ENCODE results near the gene PSORS1C1. TPM values are rescaled to one million over a fixed set of nuclear protein-coding genes. Genes with fewer than 3 reads are reported as not detected.

PSORS1C1 gene
- total and polyA plus RNA-seq, 2 experiments from 2014 or later, result 1.4 to 4.6 TPM

- no peak for DNase-seq (ENCODE audit: low spot score)
- Histone ChIP-seq H3K9me3 (ENCODE audit: low read depth) (no peaks in the 10 kb centered on the region), H3K36me3 (replicated peaks; ENCODE audit: insufficient read depth, low read depth) (no peaks in the 10 kb centered on the region), H3K79me2 (no peaks in the 10 kb centered on the region), H3K9me2 (replicated peaks; ENCODE audit: insufficient read depth) (no peaks in the 10 kb centered on the region), H3K4me3 (no peak overlapping the region), H3K27me3 (no peaks in the 10 kb centered on the region), H3K4me2 (no peak overlapping the region), H3K4me1 (ENCODE audit: insufficient read depth) (peaks cover 18% of the 10 kb centered on the region), H3K27ac (no peak overlapping the region), H4K20me1 (ENCODE audit: insufficient read depth, poor library complexity, severe bottlenecking) (no peaks in the 10 kb centered on the region), H2AFZ (no peak overlapping the region)
- TF ChIP-seq EZH2 (IDR thresholded peaks at IDR 0.05; ENCODE audit: borderline replicate concordance) (no peak), CTCF (IDR thresholded peaks at IDR 0.05; ENCODE audit: poor library complexity) (no peak), EZH2phosphoT487 (IDR thresholded peaks at IDR 0.05; ENCODE audit: low read depth, severe bottlenecking, unreplicated experiment) (no peak)
- 95% methylated on average over 13 of the region's 13 CpGs for WGBS (ENCODE audit: low lambda C conversion rate, missing lambda C conversion rate)
Observed at GRCh38 chr6:31111712-31112111, 2.9 kb upstream of the PSORS1C1 start.

GRCh38 chr6:31112478-31112877, 2.1 kb upstream of the PSORS1C1 start, which contains the start of gene C6orf15:
Gene C6orf15, minus strand, starts transcription at chr6:31112575. Its CDS starts 20 bp downstream, at chr6:31112555.
- H3K4me3 ChIP-seq, result no peak within 1 kb of the TSS
- no peaks in the 10 kb centered on the region for H3K36me3 ChIP-seq (replicated peaks; ENCODE audit: insufficient read depth, low read depth)
- H3K9me3 ChIP-seq (ENCODE audit: low read depth), result no peaks in the 10 kb centered on the region
- no peak within 1 kb of the TSS for H3K27ac ChIP-seq
- H3K79me2 ChIP-seq, result no peaks in the 10 kb centered on the region
- no peak for TF ChIP-seq CTCF (IDR thresholded peaks at IDR 0.05; ENCODE audit: poor library complexity)
- TF ChIP-seq EZH2 (IDR thresholded peaks at IDR 0.05; ENCODE audit: borderline replicate concordance), result no peak
- no peak within 1 kb of the TSS for H3K4me2 ChIP-seq
- no peaks in the 10 kb centered on the region for H3K27me3 ChIP-seq
- peak; percentile 2 for DNase-seq (ENCODE audit: low spot score)
- H4K20me1 ChIP-seq (ENCODE audit: insufficient read depth, poor library complexity, severe bottlenecking), result no peaks in the 10 kb centered on the region
- no peaks in the 10 kb centered on the region for H3K9me2 ChIP-seq (replicated peaks; ENCODE audit: insufficient read depth)
- WGBS (ENCODE audit: low lambda C conversion rate, missing lambda C conversion rate), result 91% methylated on average over 5 of the region's 5 CpGs
- no peak within 1 kb of the TSS for H2AFZ ChIP-seq
- H3K4me1 ChIP-seq (ENCODE audit: insufficient read depth), result peaks cover 18% of the 10 kb centered on the region

GRCh38 chr6:31113861-31114540, 599 bp upstream of the PSORS1C1 start:
- no peaks in the 10 kb centered on the region for H3K9me2 ChIP-seq (replicated peaks; ENCODE audit: insufficient read depth)
- peak overlapping the region; percentile 94 for H3K27ac ChIP-seq
- no peak overlapping the region for H2AFZ ChIP-seq
- no peaks in the 10 kb centered on the region for H3K36me3 ChIP-seq (replicated peaks; ENCODE audit: insufficient read depth, low read depth)
- no peaks in the 10 kb centered on the region for H3K27me3 ChIP-seq
- TF ChIP-seq EZH2 (IDR thresholded peaks at IDR 0.05; ENCODE audit: borderline replicate concordance) (no peak), EZH2phosphoT487 (IDR thresholded peaks at IDR 0.05; ENCODE audit: low read depth, severe bottlenecking, unreplicated experiment) (no peak), CTCF (IDR thresholded peaks at IDR 0.05; ENCODE audit: poor library complexity) (no peak)
- peaks cover 18% of the 10 kb centered on the region for H3K4me1 ChIP-seq (ENCODE audit: insufficient read depth)
- no peaks in the 10 kb centered on the region for H3K9me3 ChIP-seq (ENCODE audit: low read depth)
- H3K79me2 ChIP-seq, result no peaks in the 10 kb centered on the region
- WGBS (ENCODE audit: low lambda C conversion rate, missing lambda C conversion rate), result 59% methylated on average over 6 of the region's 7 CpGs
- H4K20me1 ChIP-seq (ENCODE audit: insufficient read depth, poor library complexity, severe bottlenecking), result no peaks in the 10 kb centered on the region
- peak overlapping the region; percentile 35 for H3K4me2 ChIP-seq
- peak; percentile 26 for DNase-seq (ENCODE audit: low spot score)
- H3K4me3 ChIP-seq, result no peak overlapping the region
